ENCODE data around the gene ZNF593OS.

Gene ZNF593OS

DNA sequence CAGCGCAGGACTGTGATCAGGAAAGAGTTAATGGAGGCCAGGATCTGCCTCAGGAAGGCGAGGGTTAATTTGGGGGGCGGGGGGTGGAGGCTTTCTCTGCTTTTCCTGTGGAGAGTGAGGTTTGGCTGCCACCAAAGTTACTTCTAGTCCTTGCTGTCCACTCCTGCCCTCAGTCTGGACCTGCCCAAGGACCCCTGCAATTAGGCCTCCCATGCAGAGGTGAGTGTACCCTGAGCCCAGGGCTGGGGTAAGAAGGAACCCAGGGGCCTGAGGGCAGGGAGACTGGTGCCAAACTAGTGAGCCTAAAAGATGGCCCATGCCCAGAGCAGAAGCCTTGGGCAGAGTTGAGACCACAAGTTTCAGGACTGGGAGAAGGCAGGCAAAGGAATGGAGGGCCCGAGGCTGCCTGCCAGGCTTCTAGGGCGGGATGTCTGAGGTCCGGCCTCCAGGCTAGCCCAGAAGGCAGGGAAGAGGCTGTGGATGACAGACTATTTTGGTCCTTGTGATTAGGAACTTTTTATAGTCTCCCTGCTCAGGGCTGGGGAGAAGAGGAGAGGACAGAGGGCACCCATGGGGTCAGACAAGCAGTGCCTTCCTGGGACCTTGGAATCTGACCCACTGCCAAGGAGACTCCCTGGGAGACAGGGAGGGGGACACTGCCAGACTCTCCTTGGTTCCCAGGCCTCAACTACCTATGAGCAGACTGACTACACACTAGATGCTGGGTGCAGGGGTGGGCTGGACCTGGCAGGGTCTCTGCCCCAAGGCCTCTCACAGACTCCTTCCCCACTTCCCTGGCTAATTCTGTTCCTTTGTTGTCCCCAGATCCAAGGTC, 12.5 kb downstream of the ZNF593OS start, which contains the start of gene FAM110D:
Gene FAM110D (plus strand): TSS at position 172 of the 835 bp plus-strand sequence. CDS start 2,213 bp downstream, outside the sequence.
- DNase-seq: no peak

DNA sequence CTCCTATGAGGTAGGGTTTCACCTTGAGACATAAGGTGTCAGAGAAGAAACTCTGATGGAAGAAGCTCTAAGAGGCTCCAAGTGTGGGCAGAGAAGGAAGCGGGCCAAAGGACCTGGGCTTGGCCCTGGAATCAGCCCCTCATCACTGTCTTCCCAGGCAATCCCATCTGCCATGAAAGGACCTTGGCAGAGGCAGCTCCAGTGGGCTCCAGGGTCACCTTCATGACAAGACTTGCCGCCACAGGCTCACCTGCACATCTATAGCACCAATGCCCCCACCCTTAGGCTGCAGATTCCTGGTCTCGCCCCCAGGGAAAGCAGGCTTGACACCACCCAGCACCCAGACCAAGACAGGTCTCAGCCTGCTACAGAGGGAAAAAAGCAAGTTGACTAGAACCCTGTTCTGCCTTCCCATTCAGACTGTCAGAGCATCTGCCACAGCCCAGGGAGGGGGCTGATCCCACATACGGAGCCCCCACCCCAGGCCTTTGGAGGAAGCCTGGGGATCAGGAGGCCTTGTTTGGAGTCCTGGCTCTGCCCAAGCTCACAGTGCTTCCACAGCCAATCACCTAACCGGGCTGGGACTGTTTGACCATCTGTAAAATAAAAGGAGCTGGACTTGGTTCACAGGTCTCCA, 13.2 kb downstream of the ZNF593OS start:
- DNase-seq: no peak

DNA sequence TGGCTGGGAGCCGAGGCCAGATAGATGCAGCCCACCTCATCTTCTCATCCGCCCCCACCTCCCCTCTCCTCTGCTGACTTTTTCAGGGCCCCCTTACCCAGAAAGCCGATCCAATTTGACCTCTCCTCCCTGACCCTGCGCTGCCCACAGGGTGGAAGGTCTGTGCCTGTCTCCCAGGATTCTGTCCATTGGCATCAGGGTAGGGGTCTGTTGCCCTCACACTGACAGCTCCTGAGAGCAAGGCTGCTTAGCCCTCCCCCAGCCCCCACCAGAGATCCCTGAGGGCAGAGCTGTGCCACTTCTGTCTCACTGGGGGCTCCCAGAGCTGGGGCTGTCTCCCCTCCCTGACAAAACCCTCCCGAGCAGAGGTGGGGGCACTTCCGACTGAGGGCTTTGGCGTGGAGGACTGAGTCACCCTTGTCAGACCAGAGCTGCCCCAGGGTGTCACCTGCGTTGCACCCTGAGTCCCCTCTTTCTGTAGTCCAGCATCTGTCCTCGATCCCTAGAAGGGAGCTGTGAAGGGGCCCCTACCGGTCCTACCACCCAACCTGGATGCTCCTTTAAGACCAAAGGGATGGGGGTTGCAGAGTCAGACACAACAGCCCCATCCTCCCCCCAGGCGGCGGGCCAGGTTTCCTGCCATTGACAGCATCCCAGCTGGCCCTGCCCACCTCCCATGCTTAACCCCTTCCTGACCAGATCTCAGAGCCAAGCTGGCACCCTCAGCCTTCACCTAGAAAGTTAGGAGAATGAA, 15.2 kb downstream of the ZNF593OS start:
- no peak for DNase-seq

DNA sequence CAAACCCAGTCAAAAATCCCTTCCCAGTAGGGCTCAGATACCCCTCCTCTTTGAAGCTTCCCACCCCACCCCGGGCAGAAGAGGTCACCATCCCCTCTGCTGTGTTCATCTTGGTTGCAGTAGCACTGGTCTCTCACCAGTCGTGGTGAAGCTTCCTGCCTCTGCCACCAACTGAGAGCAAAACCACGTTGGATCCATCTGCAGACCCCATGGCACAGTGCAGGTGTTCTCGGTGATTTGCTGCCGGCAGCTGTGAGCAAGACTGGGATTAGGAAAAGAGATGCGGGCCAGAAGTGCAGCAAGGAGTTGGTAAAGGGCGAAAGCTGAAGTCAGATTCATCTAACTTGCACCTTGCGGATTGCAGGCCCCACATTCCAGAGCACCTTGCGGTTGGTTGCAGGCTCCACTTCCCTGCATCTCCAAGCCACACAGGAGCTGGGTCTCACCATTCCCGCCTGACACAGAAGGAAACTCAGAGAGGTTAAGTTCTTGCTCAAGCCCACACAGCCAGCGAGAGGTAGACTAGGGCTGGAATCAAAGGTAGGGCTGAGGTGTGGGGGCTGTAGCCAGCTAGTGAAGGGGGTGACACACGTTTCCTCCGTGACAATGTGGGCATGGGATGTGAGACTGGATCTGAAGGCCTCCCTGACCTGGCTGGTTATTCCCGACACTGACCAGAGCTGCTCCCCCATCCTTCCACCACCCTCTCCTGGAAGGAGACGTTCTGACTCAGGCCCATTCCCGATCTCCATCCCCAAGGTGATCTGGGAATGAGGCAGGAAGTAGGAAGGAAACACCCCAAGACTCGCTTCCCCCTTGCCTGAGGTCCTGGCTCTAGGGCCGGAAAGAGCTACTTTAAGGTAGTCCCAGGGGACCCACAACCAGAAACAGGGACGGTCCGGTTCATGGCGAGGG, 16.0 kb downstream of the ZNF593OS start:
- no peak for DNase-seq

DNA sequence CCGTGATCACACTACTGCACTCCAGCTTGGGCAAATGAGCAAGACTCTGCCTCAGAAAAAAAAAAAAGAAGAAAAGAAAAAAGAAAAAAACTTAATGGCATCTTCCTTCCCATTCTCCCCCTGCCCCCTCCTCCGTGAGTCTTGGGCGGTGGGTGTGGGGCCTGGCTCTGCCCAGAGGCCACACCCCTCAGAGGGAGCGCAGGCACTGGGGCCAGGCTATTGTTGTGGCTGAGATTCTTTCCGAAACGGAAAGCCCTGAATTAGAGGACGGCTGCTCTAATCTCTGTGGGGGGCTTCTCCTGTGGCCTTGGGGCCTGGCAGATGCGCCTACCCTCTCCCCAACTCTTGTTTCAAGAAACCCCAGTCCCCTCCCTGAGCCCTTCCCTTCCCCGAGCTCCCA, 16.9 kb downstream of the ZNF593OS start:
- DNase-seq: no peak

DNA sequence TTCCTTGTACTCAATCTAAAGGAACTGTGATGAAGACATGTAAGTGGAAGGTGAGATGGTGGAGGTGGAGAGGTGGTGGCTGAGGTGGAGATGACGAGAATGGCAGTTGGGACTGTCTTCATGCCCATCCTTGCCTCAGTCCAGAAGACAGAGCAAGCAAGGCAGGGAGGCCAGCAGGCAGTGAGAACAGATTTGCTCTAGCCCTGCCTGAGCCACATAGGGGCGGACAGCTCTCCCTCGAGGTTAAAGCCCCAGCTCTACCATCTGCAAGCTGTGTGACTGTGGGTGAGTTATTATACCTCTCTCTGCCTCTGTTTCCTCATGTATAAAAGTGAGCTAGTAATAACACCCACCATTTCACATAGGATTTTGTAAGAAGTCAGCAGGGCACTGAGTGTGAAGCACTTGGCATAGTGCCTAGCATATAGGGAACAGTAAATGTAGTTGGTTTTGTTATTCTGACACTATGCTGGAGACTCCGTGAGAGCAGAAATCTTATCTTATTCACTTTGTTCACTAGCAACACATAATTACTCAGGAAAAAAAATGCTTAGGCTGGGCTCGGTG, 17.6 kb downstream of the ZNF593OS start:
- no peak for DNase-seq

DNA sequence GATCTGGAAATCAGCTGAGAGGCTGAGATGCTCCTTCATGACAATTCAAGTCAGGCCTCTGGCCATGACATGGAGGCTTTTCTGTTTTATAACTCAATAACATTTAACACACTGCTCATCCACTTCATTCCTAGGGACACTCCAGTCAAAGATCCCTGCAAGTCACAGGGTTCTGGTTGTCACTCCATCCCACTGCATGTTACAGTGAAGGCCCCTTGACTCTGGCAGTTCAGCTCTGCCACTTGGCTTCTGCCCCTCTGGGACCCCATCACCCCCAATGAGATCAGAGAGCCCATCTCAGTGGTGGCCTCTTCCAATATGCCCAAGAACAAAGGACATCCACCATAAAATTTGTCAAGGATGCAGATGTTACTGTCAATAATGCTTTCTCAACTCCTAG, 22.7 kb downstream of the ZNF593OS start:
- no peak for DNase-seq

DNA sequence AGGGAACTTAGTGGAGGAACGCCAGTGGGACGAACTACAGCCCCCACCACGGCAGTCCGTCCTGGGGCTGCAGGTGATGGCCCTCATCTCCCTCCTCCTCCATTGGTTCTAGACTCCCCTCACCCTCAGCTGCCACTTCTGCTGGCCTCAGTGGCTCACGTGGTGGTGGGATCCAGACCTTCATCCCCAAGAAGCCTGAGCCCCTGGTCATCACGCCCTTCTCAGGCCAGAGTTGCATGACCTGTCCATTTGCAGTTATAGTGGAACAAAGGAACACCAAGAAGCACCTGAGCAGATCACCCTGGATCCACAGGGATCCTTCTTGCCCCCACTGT, 25.7 kb downstream of the ZNF593OS start:
- DNase-seq: no peak

DNA sequence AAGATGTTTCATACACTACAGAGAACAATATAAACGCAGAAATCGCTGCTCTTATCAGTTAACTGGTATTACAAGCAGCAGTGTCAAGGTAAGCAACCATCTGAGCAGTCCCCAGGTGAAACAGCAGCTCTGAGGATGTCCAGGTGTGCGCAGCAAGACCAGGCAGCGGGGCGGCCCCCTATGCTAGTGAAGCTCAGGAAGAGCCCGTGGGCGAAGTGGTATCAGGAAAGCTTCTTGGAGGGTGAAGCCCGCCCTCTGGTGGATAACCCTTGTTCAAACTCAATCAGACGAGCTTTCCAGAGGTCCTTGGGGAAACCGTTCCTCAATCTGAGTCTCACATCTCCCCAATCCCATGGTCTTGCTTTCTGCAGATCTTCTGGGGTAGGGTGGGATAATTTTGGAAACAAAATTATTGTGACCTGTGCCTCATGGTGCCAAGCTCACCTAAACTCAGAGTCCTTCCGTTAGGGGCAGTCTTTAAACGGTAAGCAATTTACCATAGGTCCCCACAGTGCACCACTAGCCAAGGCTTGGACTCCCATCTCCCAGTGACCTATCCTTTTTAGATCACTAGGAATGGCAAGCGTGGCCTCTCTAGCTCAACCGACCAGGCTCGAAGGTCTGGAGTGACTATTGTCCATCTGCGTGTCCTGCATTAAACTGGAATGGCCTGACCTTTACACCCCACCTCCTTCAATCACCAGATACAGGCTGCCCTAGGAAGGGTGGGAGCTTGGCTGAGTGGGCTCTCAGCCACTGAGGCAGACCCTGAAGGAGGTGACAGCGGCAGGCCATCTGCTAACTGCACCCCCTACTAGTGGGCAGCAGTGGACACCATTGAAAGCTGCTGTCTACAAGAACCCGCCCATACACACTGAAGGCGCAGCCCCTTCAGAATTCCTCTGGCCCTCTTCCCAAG, 26.3 kb downstream of the ZNF593OS start:
- peak; percentile 76 to 89 for DNase-seq

DNA sequence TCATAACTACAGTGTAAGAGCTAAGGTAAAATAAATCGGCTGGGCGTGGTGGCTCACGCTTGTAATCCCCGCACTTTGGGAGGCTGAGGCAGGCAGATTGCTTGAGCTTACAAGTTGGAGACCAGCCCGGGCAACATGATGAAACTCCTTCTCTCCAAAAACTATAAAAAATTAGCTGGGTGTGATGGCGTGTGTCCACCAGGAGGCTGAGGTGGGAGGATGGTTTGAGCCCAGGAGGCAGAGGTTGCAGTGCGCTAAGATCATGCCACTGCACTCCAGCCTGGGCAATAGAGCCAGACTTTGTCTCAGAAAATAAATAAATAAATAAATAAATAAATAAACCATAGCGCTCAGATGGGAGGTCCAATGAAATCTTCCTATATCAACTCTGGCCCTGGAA, 29.5 kb downstream of the ZNF593OS start:
- no peak for DNase-seq

DNA sequence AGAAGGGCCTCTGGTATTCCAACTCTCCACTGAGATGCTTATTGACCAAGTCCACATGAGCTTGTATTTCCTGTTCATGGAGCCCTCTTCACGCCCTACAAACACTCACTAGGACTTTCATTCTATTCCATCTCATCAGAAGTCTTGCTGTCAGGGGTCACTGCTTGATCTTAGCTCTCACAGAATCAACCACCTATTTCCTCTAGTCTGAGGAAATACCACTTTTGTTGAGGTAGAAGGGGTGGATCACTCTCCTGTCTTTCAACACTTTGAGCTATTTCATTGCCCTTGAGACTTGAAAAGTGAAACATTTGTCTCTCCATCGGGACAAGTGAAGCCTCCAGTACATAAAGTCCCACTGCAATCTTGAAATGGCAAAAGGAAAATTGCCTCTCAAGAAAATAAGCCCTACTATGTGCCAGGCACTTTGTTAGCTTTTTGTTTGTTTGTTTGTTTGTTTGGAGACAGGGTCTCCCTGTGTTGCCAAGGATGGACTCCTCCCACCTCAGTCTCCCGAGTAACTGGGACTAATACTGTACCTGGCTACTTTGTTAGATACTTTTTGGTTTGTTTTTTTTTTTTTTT, 32.6 kb downstream of the ZNF593OS start:
- no peak for DNase-seq

DNA sequence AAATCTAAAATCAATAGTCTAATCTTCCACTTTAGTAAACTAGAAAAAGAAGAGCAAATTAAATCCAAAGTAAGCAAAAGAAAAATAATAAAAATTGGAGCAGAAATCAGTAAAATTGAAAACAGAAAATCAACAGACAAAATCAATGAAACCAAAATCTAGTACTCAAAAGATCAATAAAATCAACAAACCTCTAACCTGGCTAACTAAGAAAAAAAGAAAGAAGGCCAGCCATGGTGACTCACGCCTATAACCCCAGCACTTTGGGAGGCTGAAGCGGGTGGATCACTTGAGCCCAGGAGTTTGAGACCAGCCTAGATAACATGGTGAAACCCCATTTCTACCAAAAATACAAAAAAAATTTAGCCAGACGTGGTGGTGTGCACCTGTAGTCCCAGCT, 37.2 kb downstream of the ZNF593OS start:
- no peak for DNase-seq

DNA sequence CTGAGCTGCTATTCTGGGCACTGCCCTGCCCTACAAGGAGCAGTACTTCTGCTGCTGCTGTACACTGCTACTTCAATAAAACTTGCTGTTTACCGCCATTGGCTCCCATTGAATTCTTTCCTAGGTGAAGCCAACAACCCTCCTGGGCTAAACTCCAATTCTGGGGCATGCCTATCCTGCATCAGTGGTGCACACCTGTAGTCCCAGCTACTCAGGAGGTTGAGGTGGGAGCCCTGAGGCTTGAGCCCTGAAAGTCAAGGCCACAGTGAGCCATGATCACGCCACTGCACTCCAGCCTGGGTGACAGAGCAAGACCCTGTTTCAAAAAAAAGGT, 38.8 kb downstream of the ZNF593OS start:
- no peak for DNase-seq

DNA sequence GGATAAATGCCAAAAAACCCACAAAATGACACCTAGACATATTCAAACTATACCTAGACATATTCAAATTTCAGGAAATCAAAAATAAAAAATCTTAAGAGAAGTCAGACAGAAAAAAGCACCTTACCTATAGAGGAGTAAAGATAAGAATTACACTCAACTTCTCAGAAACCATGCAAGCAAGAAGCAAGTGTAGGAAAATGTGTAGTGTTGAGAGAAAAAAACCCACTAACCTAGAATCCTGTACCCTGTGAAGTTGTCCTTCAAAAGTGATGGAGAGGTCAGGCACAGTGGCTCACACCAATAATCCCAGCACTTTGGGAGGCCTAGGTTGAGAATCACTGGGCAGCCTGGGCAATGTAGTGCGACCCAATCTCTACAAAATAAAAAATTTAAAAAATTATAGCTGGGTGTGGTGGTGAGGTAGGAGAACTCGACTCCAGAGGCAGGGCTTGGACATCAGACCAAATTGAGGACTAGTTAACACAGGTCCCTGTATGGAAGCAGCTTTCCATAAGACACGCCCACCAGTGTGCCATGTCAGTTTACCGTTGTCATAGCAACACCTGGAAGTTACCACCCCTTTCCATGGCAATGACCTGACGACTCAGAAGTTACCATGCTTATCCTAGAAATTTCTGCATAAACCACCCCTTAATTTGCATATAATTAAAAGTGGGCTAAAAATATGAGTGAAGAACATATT, 39.4 kb downstream of the ZNF593OS start:
- no peak for DNase-seq

DNA sequence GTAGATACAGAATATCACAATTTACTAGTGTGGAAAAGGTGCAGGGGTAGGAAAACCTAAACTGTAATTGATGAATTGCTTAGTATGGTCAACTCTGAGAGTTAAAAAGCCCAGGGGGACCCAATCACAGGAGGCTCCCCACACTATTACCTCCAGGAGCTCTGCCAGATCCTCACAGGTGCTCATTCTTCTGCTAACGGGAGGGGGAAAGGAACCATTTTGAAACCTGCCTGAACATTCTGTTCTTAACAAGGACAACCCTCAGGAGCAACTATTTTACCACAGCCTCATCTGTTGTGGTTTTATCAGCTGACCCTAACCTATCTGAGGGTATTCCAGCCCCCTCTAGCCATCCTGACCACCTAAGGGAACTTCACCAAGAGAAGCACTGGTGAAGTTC, 40.9 kb downstream of the ZNF593OS start:
- no peak for DNase-seq

DNA sequence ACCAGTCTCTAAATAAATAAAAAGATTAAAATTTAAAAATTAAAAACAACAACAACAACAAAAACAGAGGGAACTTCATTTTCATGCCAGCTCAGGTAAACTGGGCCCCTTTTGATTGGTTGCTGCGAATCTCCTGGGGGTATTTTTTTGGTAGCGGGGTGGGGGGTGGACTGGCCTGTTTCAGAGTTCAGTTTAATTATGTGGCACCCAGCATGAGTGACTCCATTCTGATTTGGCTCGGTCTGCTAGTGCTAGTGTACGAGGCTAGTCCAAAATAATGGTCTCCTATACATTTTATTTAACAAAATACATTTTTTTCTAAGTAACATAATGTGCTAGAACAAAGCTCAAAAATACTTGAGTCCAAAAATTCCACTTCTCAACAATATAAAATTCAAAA, 41.9 kb downstream of the ZNF593OS start:
- no peak for DNase-seq

DNA sequence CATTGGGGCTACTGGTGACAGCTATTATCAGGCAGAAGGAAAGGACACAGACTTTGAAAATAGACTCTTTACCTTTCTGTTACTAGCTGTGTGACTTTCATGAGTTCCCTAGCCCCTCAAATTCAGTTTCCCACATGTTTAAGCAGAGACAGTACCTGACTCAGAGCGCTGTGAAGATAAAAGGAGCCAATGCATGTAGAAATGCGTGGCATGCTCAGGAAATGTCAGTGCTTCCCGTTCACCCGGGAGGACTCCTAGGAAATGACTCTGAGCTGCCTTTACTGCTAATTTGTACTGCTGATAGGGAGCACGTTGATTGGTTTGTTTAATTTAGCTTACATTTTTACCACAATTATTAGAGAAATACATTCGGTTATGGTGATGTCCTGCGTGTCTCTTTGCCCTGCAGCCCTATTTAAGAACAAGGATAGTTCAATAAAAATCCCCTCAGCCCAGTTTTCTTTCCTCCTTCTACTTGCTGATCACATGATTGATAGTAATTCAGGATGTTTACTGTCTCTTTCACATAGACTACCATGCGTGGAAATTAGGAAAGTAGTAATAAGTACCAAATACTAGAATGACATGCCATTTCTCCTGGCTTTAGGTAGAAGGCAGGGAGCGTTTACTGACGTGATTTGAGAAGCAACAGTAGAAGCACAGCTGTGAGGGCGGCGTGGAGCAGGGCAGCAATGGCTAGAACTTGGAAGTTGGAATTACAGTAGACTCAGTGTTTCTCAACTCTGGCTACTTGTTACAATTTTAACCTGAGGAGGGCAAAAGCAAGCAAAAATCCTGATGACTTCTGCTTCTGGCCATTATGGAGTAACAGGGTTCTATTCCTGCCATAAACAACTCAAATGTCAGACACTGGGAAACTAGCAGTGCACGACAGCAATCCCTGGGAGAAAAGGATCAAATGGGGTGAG, 44.1 kb downstream of the ZNF593OS start:
- DNase-seq: no peak

DNA sequence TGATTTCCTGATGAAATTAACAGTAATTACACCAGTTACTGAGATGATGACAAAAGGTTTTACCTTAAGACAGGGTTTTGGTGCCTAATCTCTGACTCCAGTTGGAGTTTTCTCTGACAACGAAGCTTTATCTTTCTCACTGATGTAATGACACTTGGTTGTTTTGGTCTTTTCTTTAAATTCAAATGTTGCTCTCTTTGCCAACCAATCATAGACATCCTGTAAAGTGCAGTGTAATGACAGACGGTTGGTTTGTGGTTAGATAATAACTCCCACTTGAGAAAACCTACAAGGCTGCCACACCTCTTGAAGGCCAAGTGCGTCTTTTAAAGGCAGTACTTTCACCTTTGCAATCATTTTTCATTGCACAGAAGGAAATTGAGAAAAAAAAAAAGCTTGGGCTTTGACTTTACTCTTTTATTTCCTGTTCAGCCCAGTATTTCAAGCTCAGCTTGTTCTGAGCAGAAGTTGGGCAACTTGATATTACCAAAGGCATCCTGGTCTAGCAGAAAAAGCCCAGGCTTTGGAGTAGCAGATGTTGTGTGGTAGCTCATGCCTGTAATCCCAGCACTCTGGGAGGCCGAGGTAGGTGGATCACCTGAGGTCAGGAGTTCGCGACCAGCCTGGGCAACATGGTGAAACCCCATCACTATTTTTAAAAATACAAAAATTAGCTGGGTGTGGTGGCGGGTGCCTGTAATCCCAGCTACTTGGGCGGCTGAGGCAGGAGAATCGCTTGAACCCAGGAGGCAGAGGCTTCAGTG, 45.1 kb downstream of the ZNF593OS start:
- DNase-seq: no peak
